ENCODE measurements around the gene DNAJB5. TPM values are rescaled to one million over a fixed set of nuclear protein-coding genes. Genes with fewer than 3 reads are reported as not detected.

The DNAJB5 gene
- total and polyA plus RNA-seq, 2 experiments from 2014 or later = 20.3 to 37.4 TPM

- peak; percentile 69 for DNase-seq (ENCODE audit: low spot score)
Measured at GRCh38 chr9:34986540-34987047, 3.0 kb upstream of the DNAJB5 start.

More at GRCh38 chr9:34986540-34987047, 3.0 kb upstream of the DNAJB5 start:
- H2AFZ ChIP-seq = no peak overlapping the region
- no peaks in the 10 kb centered on the region for H3K79me2 ChIP-seq (replicated peaks; ENCODE audit: insufficient read depth)
- no peak overlapping the region for H3K4me3 ChIP-seq
- Mint-ChIP-seq H3K27ac (no peak overlapping the region), H3K36me3 (ENCODE audit: low read depth) (peaks cover 6% of the 10 kb centered on the region; the same call in 2 of the 3 replicates), H3K27me3 (ENCODE audit: insufficient read depth, low read depth, poor library complexity) (peaks cover 14% of the 10 kb centered on the region), H3K4me3 (no peak overlapping the region; the same call in 2 of the 3 replicates), H3K4me1 (peaks cover 35% of the 10 kb centered on the region), H3K9me3 (no peaks in the 10 kb centered on the region; the same call in 2 of the 3 replicates)
- no peaks in the 10 kb centered on the region for H3K27me3 ChIP-seq (ENCODE audit: insufficient read depth)
- H3K4me1 ChIP-seq (ENCODE audit: insufficient read depth) = peaks cover 23% of the 10 kb centered on the region
- H3K9me2 ChIP-seq (ENCODE audit: insufficient read depth) = 0 out of 2 replicates have a peak, but pooled peaks cover 3% of the 10 kb centered on the region
- no peak overlapping the region for H3K27ac ChIP-seq (ENCODE audit: low read depth)
- no peak for ATAC-seq
- H3K36me3 ChIP-seq (ENCODE audit: insufficient read depth) = no peaks in the 10 kb centered on the region
- no peaks in the 10 kb centered on the region; the same call in 1 of the 2 replicates for H3F3A ChIP-seq (replicated peaks; ENCODE audit: low read depth)
- H4K20me1 ChIP-seq (replicated peaks; ENCODE audit: insufficient read depth) = no peaks in the 10 kb centered on the region
- no peak overlapping the region for H3K4me2 ChIP-seq
- TF ChIP-seq REST (IDR thresholded peaks at IDR 0.05; ENCODE audit: unreplicated experiment) (no peak), POLR2AphosphoS5 (IDR thresholded peaks at IDR 0.05; ENCODE audit: low read depth) (no peak), ZNF114 (CRISPR knock-in tag; IDR thresholded peaks at IDR 0.05) (no peak), CTCF (conservative IDR thresholded peaks at IDR 0.05; ENCODE audit: low read depth in 2 of 2) (no peak), STAT1 (IDR thresholded peaks at IDR 0.05; ENCODE audit: unreplicated experiment) (no peak), ETS1 (IDR thresholded peaks at IDR 0.05) (no peak), ZNF462 (CRISPR knock-in tag; IDR thresholded peaks at IDR 0.05) (no peak), JUNB (IDR thresholded peaks at IDR 0.05; ENCODE audit: unreplicated experiment) (no peak), EZH2phosphoT487 (IDR thresholded peaks at IDR 0.05; ENCODE audit: unreplicated experiment) (no peak), EZH2 (IDR thresholded peaks at IDR 0.05; ENCODE audit: low read depth, unreplicated experiment) (no peak), ZNF331 (CRISPR knock-in tag; IDR thresholded peaks at IDR 0.05; ENCODE audit: low read depth) (no peak)
